Peyer's patch (tissue), 4 donors: Measurements from ENCODE around the gene ZNF784.

Experiments used
- CTCF ChIP-seq, 6 experiments: fragments of 450-650 bp in 4 of 6; fragments of 200-600 bp in 2 of 6; sonication (generic) in 1 of 6; IDR thresholded peaks; one replicate each; pipeline ENCODE4 v1.5.1; 2017 to 2019; ENCODE audit warnings: antibody characterized with exemption in 6 of 6, mild to moderate bottlenecking in 3 of 6, moderate library complexity in 1 of 6
- POLR2A ChIP-seq, 2 donors: fragments of 450-650 bp; IDR thresholded peaks; one replicate each; pipeline ENCODE4 v1.5.1; 2017; ENCODE audit warnings: antibody characterized with exemption in 2 of 2, mild to moderate bottlenecking in 2 of 2, moderate library complexity in 2 of 2

- no peak for TF ChIP-seq POLR2A (IDR thresholded peaks at IDR 0.05)
- TF ChIP-seq CTCF (IDR thresholded peaks at IDR 0.05) = no peak
Observed at GRCh38 chr19:55645512-55645881, 21.1 kb upstream of the ZNF784 start.
